Erythroblast (primary cell): ENCODE measurements around the gene ZFHX3.

Experiments used
- GATA1 ChIP-seq: IDR thresholded peaks from 2 replicates; pipeline ENCODE4 v1.6.1; 2011; ENCODE audit warnings: low read depth, mild to moderate bottlenecking, control low read depth, low read length, moderate library complexity
- POLR2A ChIP-seq: IDR thresholded peaks from 2 replicates; pipeline ENCODE4 v1.6.1; 2011; ENCODE audit warnings: mild to moderate bottlenecking, low read length

DNA sequence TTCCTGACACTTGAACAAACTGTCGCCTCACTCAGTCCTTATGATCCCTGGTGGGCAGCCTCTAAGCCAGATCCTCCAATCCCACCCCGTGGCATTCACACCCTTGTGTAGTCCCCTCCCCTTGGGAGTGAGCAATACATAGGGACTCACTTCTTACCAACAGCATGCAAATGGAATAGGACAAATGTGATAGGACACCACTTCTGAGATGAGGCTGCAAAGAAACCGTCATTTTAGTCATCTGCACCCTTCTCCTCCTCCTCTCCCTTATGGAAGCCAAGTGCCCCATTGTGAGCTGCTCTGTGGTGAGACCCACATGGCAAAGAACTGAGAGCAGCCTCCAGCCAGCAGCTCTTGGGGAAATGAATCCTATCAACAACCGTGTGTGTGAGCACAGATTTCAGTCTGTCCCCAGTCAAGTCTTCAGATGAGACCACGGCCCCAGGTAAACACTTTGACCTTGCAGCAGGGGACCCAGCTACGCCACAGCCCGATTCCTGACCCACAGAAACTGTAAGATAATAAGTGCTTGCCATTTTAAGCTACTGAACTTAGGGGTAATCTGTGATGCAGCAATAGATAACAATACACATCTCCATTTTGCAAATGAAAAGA, 46.9 kb downstream of the ZFHX3 start:
- TF ChIP-seq POLR2A (no peak), GATA1 (no peak)
